Liver (tissue), 9 donors: ENCODE results near the gene NAXD. TPM values are rescaled to one million over a fixed set of nuclear protein-coding genes. Genes with fewer than 3 reads are reported as not detected.

Experiments used
- DNase-seq: peaks from one replicate; pipeline ENCODE4 v3.0.0-alpha.2; 2017; ENCODE audit warnings: low spot score
- H3K27ac ChIP-seq, 2 donors: one replicate each; pipeline ENCODE4 v1.7.0; 2013; ENCODE audit warnings: inconsistent platforms in 2 of 2, low read length in 2 of 2, control low read depth in 1 of 2, low read depth in 1 of 2, mild to moderate bottlenecking in 1 of 2
- H3K27me3 ChIP-seq, 4 donors: one replicate each; pipeline versions ENCODE4 v1.6.1 to v1.7.0; 2013; ENCODE audit warnings: low read length in 3 of 4, inconsistent platforms in 1 of 4, mild to moderate bottlenecking in 1 of 4, moderate library complexity in 1 of 4; ENCODE audit not compliant: control insufficient read depth in 4 of 4, insufficient read depth in 4 of 4
- H3K36me3 ChIP-seq, 4 donors: one replicate each; pipeline versions ENCODE4 v1.6.1 to v1.7.0; 2013; ENCODE audit warnings: low read length in 3 of 4, mild to moderate bottlenecking in 3 of 4, low read depth in 1 of 4, moderate library complexity in 1 of 4; ENCODE audit not compliant: control insufficient read depth in 4 of 4, insufficient read depth in 3 of 4
- H3K4me1 ChIP-seq, 4 donors: one replicate each; pipeline versions ENCODE4 v1.6.1 to v1.7.0; 2013; ENCODE audit warnings: low read length in 3 of 4, mild to moderate bottlenecking in 3 of 4, moderate library complexity in 1 of 4; ENCODE audit not compliant: control insufficient read depth in 4 of 4, insufficient read depth in 4 of 4
- H3K4me3 ChIP-seq, 3 donors: one replicate each; pipeline versions ENCODE4 v1.6.1 to v1.7.0; 2013; ENCODE audit warnings: low read length in 3 of 3, control low read depth in 1 of 3, low read depth in 1 of 3, mild to moderate bottlenecking in 1 of 3
- H3K9ac ChIP-seq, 2 donors: one replicate each; pipeline ENCODE4 v1.7.0; 2013; ENCODE audit warnings: low read length in 2 of 2, mild to moderate bottlenecking in 2 of 2, moderate library complexity in 2 of 2, control low read depth in 1 of 2, low read depth in 1 of 2
- H3K9me3 ChIP-seq, 4 donors: one replicate each; pipeline versions ENCODE4 v1.6.1 to v1.7.0; 2013; ENCODE audit warnings: low read length in 3 of 4; ENCODE audit not compliant: control insufficient read depth in 4 of 4
- ATF3 ChIP-seq: IDR thresholded peaks from 2 replicates; pipeline ENCODE4 v1.6.1; 2016; ENCODE audit warnings: antibody characterized with exemption
- EGR1 ChIP-seq, 2 donors: IDR thresholded peaks; 2 replicates each; pipeline ENCODE4 v1.6.1; 2016 to 2018; ENCODE audit warnings: antibody characterized with exemption in 2 of 2, low read depth in 2 of 2
- FOXA1 ChIP-seq: IDR thresholded peaks from 2 replicates; pipeline ENCODE4 v1.6.1; 2016; ENCODE audit warnings: antibody characterized with exemption
- FOXA2 ChIP-seq: IDR thresholded peaks from 2 replicates; pipeline ENCODE4 v1.6.1; 2016; ENCODE audit warnings: antibody characterized with exemption
- GABPA ChIP-seq, 2 donors: IDR thresholded peaks in 1 of 2; conservative IDR thresholded peaks in 1 of 2; 2 replicates each; pipeline ENCODE4 v1.6.1; 2016; ENCODE audit warnings: antibody characterized with exemption in 2 of 2, mild to moderate bottlenecking in 1 of 2, moderate library complexity in 1 of 2
- HNF4A ChIP-seq, 2 donors: conservative IDR thresholded peaks; 2 replicates each; pipeline ENCODE4 v1.6.1; 2016; ENCODE audit warnings: antibody characterized with exemption in 2 of 2, mild to moderate bottlenecking in 2 of 2
- HNF4G ChIP-seq: IDR thresholded peaks from 2 replicates; pipeline ENCODE4 v1.6.1; 2016; ENCODE audit warnings: antibody characterized with exemption
- JUND ChIP-seq, 2 donors: IDR thresholded peaks; 2 replicates each; pipeline ENCODE4 v1.6.1; 2016; ENCODE audit warnings: antibody characterized with exemption in 2 of 2
- MAX ChIP-seq: IDR thresholded peaks from 2 replicates; pipeline ENCODE4 v1.6.1; 2016; ENCODE audit warnings: antibody characterized with exemption
- NR2F2 ChIP-seq: IDR thresholded peaks from 2 replicates; pipeline ENCODE4 v1.6.1; 2016; ENCODE audit warnings: antibody characterized with exemption
- RAD21 ChIP-seq, 2 donors: IDR thresholded peaks; 2 replicates each; pipeline ENCODE4 v1.6.1; 2016; ENCODE audit warnings: antibody characterized with exemption in 2 of 2, mild to moderate bottlenecking in 2 of 2
- RXRA ChIP-seq, 2 donors: IDR thresholded peaks; 2 replicates each; pipeline ENCODE4 v1.6.1; 2017 to 2018; ENCODE audit warnings: antibody characterized with exemption in 2 of 2, mild to moderate bottlenecking in 1 of 2
- SP1 ChIP-seq: IDR thresholded peaks from 2 replicates; pipeline ENCODE4 v1.6.1; 2018; ENCODE audit warnings: antibody characterized with exemption, mild to moderate bottlenecking
- TAF1 ChIP-seq: conservative IDR thresholded peaks from 2 replicates; pipeline ENCODE4 v1.6.1; 2016; ENCODE audit warnings: antibody characterized with exemption, mild to moderate bottlenecking
- YY1 ChIP-seq: IDR thresholded peaks from 2 replicates; pipeline ENCODE4 v1.6.1; 2016; ENCODE audit warnings: antibody characterized with exemption, mild to moderate bottlenecking
- WGBS: extraction: QIAGEN DNeasy Blood & Tissue Kit; methylation state at CpG from one replicate; pipeline ENCODE4 v1.1.7; 2013; 5-methylcytosine and 5-hydroxymethylcytosine counted together
- polyA plus RNA-seq, 2 donors: library from polyadenylated mRNA; stranded (reverse) in 1 of 2; unstranded in 1 of 2; fragments of 200-250 nt in 1 of 2; fragments of >200 nt in 1 of 2; fragmentation: Nextera tagmentation in 1 of 2; extraction: Ambion mirVana in 1 of 2; gene quantifications; one replicate each; pipeline versions ENCODE4 v1.2.1 to v1.2.3, GENCODE V29; 2013 to 2015
- total RNA-seq, 2 donors: library from RNA; depleted of rRNA; stranded (reverse); fragments of >200 nt; gene quantifications; one replicate each; pipeline ENCODE4 v1.2.3, GENCODE V29; 2014
- TF ChIP-seq, protein P1 (sequence below): IDR thresholded peaks from 2 replicates; pipeline ENCODE4 v1.6.1; 2016; ENCODE audit warnings: antibody characterized with exemption
- TF ChIP-seq, protein P2 (sequence below): IDR thresholded peaks from 2 replicates; pipeline ENCODE4 v1.6.1; 2016; ENCODE audit warnings: antibody characterized with exemption, mild to moderate bottlenecking
- TF ChIP-seq, protein P3 (sequence below): fragments of 150-350 bp; IDR thresholded peaks from 2 replicates; pipeline ENCODE4 v1.5.1; 2017; ENCODE audit warnings: improper control_type of control experiment, low read depth, low read length; ENCODE audit not compliant: missing input control
- donor health status: healthy.
- donor health status: healthy.
- donor health status: healthy.
- donor health status: healthy.
- donor health status: healthy.

NAXD gene
- total and polyA plus RNA-seq, 4 donors = 19.0 to 40.5 (median 27.6) TPM

DNA sequence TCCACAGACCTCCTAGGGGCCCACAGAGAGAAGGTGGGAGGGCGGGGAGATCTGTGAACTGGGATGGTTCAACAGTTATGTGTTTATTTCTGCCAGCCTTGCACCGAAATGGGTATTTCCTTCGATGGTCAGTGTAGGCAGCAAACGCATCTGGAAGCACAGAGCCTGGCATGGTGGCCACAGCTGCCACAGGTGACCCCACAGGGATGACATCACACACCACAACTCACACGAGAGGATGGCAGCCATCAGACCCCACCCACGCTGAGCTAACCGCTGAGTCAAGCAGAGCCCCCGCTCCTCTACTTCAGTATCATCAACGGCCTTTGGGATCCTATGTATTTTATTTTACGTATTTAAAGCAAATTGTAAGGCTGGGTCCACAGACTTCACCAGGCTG, 37.4 kb downstream of the NAXD start (continued):
- TF ChIP-seq, protein P1, sequence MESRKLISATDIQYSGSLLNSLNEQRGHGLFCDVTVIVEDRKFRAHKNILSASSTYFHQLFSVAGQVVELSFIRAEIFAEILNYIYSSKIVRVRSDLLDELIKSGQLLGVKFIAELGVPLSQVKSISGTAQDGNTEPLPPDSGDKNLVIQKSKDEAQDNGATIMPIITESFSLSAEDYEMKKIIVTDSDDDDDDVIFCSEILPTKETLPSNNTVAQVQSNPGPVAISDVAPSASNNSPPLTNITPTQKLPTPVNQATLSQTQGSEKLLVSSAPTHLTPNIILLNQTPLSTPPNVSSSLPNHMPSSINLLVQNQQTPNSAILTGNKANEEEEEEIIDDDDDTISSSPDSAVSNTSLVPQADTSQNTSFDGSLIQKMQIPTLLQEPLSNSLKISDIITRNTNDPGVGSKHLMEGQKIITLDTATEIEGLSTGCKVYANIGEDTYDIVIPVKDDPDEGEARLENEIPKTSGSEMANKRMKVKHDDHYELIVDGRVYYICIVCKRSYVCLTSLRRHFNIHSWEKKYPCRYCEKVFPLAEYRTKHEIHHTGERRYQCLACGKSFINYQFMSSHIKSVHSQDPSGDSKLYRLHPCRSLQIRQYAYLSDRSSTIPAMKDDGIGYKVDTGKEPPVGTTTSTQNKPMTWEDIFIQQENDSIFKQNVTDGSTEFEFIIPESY = no peak
- TF ChIP-seq SP1 = no peak
- no peak for TF ChIP-seq NR2F2
- no peak for TF ChIP-seq GABPA (IDR thresholded peaks at IDR 0.05 in 1 of 2, conservative IDR thresholded peaks at IDR 0.05 in 1 of 2)

DNA sequence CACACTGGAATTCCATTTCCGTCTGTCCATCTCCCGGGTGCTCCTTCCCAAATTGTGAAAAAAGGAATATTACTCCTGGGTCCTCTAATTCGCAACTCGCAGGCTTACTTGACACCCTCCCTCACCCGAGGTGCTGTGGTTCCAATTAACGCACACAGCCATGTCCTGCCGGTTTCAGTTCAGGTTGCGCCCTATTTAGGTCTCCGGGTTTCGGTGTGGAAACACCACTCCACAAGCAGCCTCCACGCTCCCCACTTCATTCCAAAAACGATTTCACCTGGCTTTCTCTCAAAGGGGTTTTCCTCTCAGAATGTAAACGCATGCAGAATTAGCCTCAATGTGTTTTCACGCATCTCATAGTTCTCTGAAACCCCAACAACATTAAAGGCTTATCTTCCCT, 37.9 kb downstream of the NAXD start:
- WGBS = 96% methylated on average over 14 of the region's 14 CpGs
- Histone ChIP-seq H3K9me3 (no peaks in the 10 kb centered on the region), H3K27ac (no peak overlapping the region), H3K36me3 (peaks cover 0 to 11% (median 0%) of the 10 kb centered on the region in 4 donors), H3K9ac (no peak overlapping the region), H3K4me3 (no peak overlapping the region), H3K27me3 (no peaks in the 10 kb centered on the region), H3K4me1 (no peaks in the 10 kb centered on the region)
- TF ChIP-seq, protein P1 = no peak
- no peak for TF ChIP-seq YY1
- TF ChIP-seq HNF4A (conservative IDR thresholded peaks at IDR 0.05) = no peak
- no peak for TF ChIP-seq MAX
- TF ChIP-seq, protein P2, sequence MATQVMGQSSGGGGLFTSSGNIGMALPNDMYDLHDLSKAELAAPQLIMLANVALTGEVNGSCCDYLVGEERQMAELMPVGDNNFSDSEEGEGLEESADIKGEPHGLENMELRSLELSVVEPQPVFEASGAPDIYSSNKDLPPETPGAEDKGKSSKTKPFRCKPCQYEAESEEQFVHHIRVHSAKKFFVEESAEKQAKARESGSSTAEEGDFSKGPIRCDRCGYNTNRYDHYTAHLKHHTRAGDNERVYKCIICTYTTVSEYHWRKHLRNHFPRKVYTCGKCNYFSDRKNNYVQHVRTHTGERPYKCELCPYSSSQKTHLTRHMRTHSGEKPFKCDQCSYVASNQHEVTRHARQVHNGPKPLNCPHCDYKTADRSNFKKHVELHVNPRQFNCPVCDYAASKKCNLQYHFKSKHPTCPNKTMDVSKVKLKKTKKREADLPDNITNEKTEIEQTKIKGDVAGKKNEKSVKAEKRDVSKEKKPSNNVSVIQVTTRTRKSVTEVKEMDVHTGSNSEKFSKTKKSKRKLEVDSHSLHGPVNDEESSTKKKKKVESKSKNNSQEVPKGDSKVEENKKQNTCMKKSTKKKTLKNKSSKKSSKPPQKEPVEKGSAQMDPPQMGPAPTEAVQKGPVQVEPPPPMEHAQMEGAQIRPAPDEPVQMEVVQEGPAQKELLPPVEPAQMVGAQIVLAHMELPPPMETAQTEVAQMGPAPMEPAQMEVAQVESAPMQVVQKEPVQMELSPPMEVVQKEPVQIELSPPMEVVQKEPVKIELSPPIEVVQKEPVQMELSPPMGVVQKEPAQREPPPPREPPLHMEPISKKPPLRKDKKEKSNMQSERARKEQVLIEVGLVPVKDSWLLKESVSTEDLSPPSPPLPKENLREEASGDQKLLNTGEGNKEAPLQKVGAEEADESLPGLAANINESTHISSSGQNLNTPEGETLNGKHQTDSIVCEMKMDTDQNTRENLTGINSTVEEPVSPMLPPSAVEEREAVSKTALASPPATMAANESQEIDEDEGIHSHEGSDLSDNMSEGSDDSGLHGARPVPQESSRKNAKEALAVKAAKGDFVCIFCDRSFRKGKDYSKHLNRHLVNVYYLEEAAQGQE = no peak
- no peak for TF ChIP-seq RAD21 (IDR thresholded peaks at IDR 0.05)
- no peak for TF ChIP-seq FOXA1
- TF ChIP-seq, protein P3, sequence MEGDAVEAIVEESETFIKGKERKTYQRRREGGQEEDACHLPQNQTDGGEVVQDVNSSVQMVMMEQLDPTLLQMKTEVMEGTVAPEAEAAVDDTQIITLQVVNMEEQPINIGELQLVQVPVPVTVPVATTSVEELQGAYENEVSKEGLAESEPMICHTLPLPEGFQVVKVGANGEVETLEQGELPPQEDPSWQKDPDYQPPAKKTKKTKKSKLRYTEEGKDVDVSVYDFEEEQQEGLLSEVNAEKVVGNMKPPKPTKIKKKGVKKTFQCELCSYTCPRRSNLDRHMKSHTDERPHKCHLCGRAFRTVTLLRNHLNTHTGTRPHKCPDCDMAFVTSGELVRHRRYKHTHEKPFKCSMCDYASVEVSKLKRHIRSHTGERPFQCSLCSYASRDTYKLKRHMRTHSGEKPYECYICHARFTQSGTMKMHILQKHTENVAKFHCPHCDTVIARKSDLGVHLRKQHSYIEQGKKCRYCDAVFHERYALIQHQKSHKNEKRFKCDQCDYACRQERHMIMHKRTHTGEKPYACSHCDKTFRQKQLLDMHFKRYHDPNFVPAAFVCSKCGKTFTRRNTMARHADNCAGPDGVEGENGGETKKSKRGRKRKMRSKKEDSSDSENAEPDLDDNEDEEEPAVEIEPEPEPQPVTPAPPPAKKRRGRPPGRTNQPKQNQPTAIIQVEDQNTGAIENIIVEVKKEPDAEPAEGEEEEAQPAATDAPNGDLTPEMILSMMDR = no peak
- no peak for TF ChIP-seq FOXA2
- no peak for TF ChIP-seq NR2F2
- no peak for TF ChIP-seq EGR1 (IDR thresholded peaks at IDR 0.05; ENCODE audit: low read depth in 2 of 2)
- no peak for TF ChIP-seq RXRA (IDR thresholded peaks at IDR 0.05)
- TF ChIP-seq SP1 = no peak
- TF ChIP-seq GABPA (IDR thresholded peaks at IDR 0.05 in 1 of 2, conservative IDR thresholded peaks at IDR 0.05 in 1 of 2) = no peak
- no peak for TF ChIP-seq TAF1
- TF ChIP-seq HNF4G = no peak
- TF ChIP-seq ATF3 = no peak
- no peak for TF ChIP-seq JUND (IDR thresholded peaks at IDR 0.05)
- no peak for DNase-seq
